GM19351 (cell line): Measurements from ENCODE around the gene TMEM256.

Experiments used
- ATAC-seq: cut with Tn5 transposase; IDR thresholded peaks from one replicate; pipeline ENCODE4 v1.9.1; 2021; ENCODE audit warnings: mild to moderate bottlenecking, moderate library complexity; ENCODE audit not compliant: unreplicated experiment

TMEM256 gene

GRCh38 chr17:7403977-7404736 lies at the start of gene TMEM256:
Gene TMEM256, minus strand, starts transcription at chr17:7404097. Its CDS starts 13 bp downstream, at chr17:7404084.
- peak; percentile 95 for ATAC-seq

DNA sequence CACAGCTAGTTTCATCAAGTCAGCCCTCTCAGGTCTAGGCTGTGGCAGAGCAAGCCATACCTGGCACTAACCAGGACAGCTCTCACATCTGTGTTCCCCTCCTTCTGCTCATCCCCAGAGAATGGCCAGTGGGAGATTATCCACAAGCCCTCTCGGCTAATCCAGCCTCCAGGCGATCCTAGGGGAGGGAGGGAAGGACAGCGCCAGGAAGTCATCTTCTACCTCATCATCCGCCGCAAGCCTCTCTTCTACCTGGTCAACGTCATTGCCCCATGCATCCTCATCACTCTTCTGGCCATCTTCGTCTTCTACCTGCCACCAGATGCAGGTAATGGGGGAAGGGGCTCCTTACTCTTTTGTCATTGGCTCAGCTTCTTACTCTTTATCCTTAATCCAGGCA lies 44.6 kb upstream of the TMEM256 start:
- no peak for ATAC-seq

GRCh38 chr17:7445619-7445968 lies 41.7 kb upstream of the TMEM256 start:
- no peak for ATAC-seq

GRCh38 chr17:7444682-7445618 lies 41.1 kb upstream of the TMEM256 start, which contains the start of gene CHRNB1:
Gene CHRNB1, plus strand, starts transcription at chr17:7445061. Its CDS starts 67 bp downstream, at chr17:7445128.
- no peak for ATAC-seq

GRCh38 chr17:7443499-7444485 lies 39.9 kb upstream of the TMEM256 start:
- ATAC-seq = no peak

DNA sequence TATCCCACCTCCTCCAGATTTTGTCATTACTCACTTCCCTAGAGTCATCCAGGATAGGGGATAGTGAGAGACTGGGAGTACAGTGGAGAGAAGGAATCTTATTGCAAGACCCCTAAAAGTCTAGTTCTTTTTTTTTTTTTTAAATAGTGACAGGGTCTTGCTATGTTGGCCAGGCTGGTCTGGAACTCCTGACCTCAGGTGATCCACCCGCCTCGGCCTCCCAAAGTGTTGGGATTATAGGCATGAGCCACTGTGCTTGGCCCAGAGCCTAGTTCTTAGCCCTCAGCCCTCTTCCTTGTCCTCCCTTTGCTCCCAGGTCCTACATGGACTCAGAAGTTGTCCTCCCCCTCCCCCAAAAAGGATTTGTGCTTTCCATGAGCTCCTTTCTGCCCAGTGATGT lies 38.2 kb upstream of the TMEM256 start:
- ATAC-seq = no peak

DNA sequence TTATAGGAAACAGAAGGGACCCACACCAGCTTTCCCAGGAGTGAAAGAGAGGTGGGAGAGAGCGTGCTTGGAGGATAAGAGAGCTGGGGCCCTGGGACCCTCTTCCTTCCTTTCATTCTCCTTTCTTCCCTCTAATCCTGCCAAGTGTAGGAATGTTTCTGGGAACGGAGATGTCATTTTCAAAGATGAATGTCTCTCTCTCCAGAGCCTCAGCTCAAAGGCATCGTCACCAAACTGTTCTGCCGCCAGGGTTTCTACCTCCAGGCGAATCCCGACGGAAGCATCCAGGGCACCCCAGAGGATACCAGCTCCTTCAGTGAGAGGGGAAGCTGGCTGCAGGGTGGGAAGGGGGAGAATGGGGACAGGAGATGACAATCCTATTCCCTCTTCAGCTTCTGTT lies 37.4 kb upstream of the TMEM256 start:
- no peak for ATAC-seq

DNA sequence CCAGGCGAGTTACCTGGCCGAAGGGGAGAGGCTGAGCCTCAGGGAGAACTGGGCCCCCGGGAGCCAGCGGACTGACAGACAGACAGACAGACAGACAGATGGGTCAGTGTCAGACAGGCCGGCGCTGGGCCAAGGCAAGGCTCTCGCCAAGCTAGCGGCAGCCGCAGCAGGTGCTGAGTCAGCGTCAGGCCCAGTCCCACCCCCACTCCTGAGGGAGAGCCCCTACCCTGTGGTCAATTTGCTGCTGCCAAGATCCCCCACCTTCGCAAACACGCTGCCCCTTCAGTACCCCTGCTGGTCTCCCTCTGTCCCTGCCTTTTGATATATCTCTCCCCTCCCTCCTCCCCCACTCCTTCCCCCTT lies 36.9 kb upstream of the TMEM256 start:
- no peak for ATAC-seq

GRCh38 chr17:7440113-7440833 lies 36.4 kb upstream of the TMEM256 start:
- no peak for ATAC-seq

GRCh38 chr17:7439462-7440112 lies 35.7 kb upstream of the TMEM256 start, which contains the start of gene FGF11:
Gene FGF11, plus strand, starts transcription at chr17:7439512. Its CDS starts 109 bp downstream, at chr17:7439621.
- no peak for ATAC-seq

GRCh38 chr17:7438656-7439460 lies 35.0 kb upstream of the TMEM256 start:
- ATAC-seq = no peak

DNA sequence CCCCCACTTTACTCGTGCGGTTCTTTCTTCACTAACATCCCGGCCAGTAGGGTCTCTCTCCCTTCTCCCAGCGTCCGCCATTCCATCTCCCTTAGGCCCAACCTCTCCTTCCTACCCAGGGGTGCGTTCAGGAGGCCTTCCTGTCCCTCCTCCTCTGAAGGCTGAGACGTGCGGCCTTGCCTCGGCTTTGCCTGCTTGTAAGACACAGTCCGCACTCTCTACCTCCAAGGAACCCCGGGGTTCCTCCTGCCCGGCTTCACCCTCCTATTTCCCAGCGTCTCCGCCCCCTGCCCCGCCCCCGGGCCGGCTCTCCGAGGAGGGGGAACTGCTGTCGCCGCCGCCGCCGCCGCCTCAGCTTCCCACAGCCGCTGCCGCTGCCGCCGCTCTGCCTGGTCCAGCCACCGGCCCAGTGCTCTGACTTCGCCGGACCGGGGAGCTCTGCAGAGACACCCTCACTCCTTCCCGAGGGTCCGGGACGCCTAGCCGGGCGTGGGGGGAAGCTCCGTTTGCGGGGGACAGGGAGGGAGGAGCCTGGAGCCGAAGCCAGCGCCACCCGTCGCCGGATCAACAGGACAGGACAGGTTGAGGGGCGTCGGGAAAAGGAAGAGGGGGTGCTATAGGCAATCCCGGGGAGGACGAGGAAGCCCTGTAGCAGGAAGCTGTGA lies 34.2 kb upstream of the TMEM256 start:
- ATAC-seq = no peak

GRCh38 chr17:7437369-7437863 lies 33.5 kb upstream of the TMEM256 start:
- ATAC-seq = no peak

DNA sequence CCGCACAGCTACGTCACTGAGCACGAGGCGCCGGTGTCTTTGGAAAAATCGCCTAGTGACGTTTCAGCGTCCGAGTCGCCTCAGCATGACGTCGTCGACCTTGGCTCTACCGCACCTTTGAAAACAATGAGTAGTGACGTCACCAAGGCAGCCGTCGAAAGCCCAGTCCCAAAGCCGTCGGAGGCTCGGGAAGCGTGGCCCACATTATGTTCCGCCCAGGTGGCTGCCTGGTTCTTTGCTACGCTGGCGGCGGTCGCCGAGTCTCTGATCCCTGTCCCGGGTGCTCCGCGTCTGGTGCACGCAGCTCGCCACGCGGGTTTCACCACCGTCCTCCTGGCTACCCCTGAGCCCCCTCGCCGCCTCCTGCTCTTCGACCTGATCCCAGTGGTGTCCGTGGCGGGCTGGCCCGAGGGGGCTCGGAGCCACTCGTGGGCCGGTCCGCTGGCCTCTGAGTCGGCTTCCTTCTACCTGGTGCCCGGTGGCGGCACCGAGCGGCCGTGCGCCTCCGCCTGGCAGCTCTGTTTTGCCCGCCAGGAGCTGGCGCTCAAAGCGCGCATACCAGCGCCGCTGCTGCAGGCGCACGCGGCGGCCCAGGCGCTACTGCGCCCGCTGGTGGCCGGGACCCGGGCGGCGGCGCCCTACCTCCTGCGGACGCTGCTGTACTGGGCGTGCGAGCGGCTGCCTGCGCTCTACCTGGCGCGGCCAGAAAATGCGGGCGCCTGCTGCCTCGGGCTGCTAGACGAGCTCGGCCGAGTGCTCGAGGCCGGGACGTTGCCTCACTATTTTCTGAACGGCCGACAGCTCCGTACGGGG lies 32.9 kb upstream of the TMEM256 start:
- ATAC-seq = no peak

- ATAC-seq = peak; percentile 15
Observed at GRCh38 chr17:7435676-7436555, 32.0 kb upstream of the TMEM256 start.

DNA sequence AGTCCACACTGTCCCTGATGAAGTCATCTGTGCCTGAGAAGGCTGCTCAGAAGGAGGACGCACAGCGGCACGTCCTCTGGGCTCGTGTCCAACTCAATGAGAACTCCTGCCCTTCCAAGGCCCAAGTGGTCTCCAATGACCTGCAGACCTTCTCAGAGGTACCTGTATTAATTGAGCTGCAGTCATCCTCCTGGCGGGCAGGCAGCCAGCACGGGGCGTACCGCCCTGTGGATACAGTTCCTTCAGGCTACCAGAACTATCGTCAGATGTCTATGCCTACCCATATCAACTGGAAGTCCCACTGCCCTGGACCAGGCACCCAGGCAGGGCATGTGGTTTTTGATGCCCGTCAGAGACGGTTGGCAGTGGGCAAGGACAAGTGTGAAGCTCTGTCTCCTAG lies 28.4 kb upstream of the TMEM256 start:
- no peak for ATAC-seq
